ENCODE data around the gene GABRB3. TPM values are rescaled to one million over a fixed set of nuclear protein-coding genes. Genes with fewer than 3 reads are reported as not detected.

The GABRB3 gene
- total and polyA plus RNA-seq, 2 of the 8 experiments (the other 6 are each of a cell fraction or from before 2014, with no cell fraction given) = 98.8 to 163 TPM

- Histone ChIP-seq H3K79me1 (ENCODE audit: low read depth, low read length) (no peaks in the 10 kb centered on the region), H3K18ac (ENCODE audit: extremely low read depth, low read length) (no peak overlapping the region), H2BK15ac (ENCODE audit: low read length) (no peak overlapping the region), H2BK5ac (ENCODE audit: low read depth, low read length) (no peak overlapping the region), H2BK12ac (ENCODE audit: low read depth, low read length) (no peak overlapping the region), H3K56ac (replicated peaks; ENCODE audit: insufficient read length, low read depth, low read length) (no peak overlapping the region), H2AK5ac (ENCODE audit: low read depth, low read length) (no peak overlapping the region), H3K23ac (ENCODE audit: insufficient read length) (no peak overlapping the region), H3K9me3 (ENCODE audit: insufficient read depth in 2 of 2, low read depth in 1 of 2, low read length in 1 of 2) (no peaks in the 10 kb centered on the region), H3K27ac (ENCODE audit: low read depth, low read length) (no peak overlapping the region), H3K36me3 (ENCODE audit: control insufficient read depth in 2 of 4, insufficient read depth in 4 of 4, low read length in 3 of 4) (no peaks in the 10 kb centered on the region), H2BK20ac (ENCODE audit: low read length) (no peak overlapping the region), H3K27me3 (replicated peaks in 1 of 4; ENCODE audit: control insufficient read depth in 3 of 4, extremely low read depth in 1 of 4, insufficient read depth in 3 of 4, low read length in 3 of 4) (no peaks in the 10 kb centered on the region), H3K23me2 (ENCODE audit: low read depth, low read length) (no peaks in the 10 kb centered on the region), H3K4me3 (ENCODE audit: extremely low read depth in 1 of 4, insufficient read depth in 2 of 4, low read depth in 3 of 4, low read length in 4 of 4) (no peak overlapping the region), H3K79me2 (ENCODE audit: control insufficient read depth in 1 of 2, insufficient read depth in 2 of 2, low read length in 2 of 2) (no peaks in the 10 kb centered on the region), H4K8ac (ENCODE audit: extremely low read depth, insufficient read depth, low read length) (no peak overlapping the region), H2BK120ac (replicated peaks; ENCODE audit: low read depth, low read length) (no peak overlapping the region), H3K4me1 (replicated peaks in 1 of 4; ENCODE audit: control insufficient read depth in 3 of 4, insufficient read depth in 4 of 4, low read length in 3 of 4) (peaks cover 0 to 4% (median 0%) of the 10 kb centered on the region in 4 experiments; a peak in 1 of 7 replicates), H3K9ac (replicated peaks in 1 of 4; ENCODE audit: extremely low read depth in 1 of 4, low read depth in 3 of 4, low read length in 3 of 4) (no peak overlapping the region), H2AFZ (ENCODE audit: low read length) (no peak overlapping the region), H4K91ac (replicated peaks; ENCODE audit: insufficient read length, low read length) (no peak overlapping the region), H3K4me2 (ENCODE audit: insufficient read depth in 1 of 2, low read depth in 2 of 2, low read length in 2 of 2) (no peak overlapping the region), H3K14ac (ENCODE audit: insufficient read length) (no peak overlapping the region), H4K5ac (ENCODE audit: insufficient read length, low read depth, low read length) (no peak overlapping the region), H4K20me1 (replicated peaks in 1 of 2; ENCODE audit: control insufficient read depth in 1 of 2, insufficient read depth in 2 of 2, low read length in 2 of 2) (no peaks in the 10 kb centered on the region), H3K4ac (replicated peaks; ENCODE audit: insufficient read length, low read depth, low read length) (no peak overlapping the region)
- no peak for FAIRE-seq
- POLR2A ChIA-PET (ENCODE audit: partially characterized antibody) = no interaction called here
- CTCF ChIA-PET (ENCODE audit: partially characterized antibody) = interaction anchor here (1.0 to 1.2 kb wide), 2 partner anchors 10 to 15 kb away, joined by 3 read pairs; no protein-coding TSS in a partner anchor
- no peak for TF ChIP-seq RFX5 (IDR thresholded peaks at IDR 0.05; ENCODE audit: borderline replicate concordance, low read depth, low read length)
- no peak for TF ChIP-seq MAX (IDR thresholded peaks at IDR 0.05)
- TF ChIP-seq E2F6 (IDR thresholded peaks at IDR 0.05) = no peak
- TF ChIP-seq EZH2 (IDR thresholded peaks at IDR 0.05; ENCODE audit: low read depth, low read length, severe bottlenecking) = no peak
- TF ChIP-seq YY1 (IDR thresholded peaks at IDR 0.05; ENCODE audit: low read depth, low read length) = no peak
- no peak for TF ChIP-seq HDAC2 (IDR thresholded peaks at IDR 0.05; ENCODE audit: borderline replicate concordance in 1 of 2, low read depth in 2 of 2, low read length in 2 of 2)
- no peak for DNase-seq (ENCODE audit: low read depth in 1 of 2, low spot score in 2 of 2)
Observed at GRCh38 chr15:26504009-26504408, 268.9 kb downstream of the GABRB3 start.

All from H1 (cell line).